HepG2 (cell line): ENCODE data around the gene MOGAT3. TPM values are rescaled to one million over a fixed set of nuclear protein-coding genes. Genes with fewer than 3 reads are reported as not detected.
"Not testable (repeated sequence)": the region's sequence is repeated elsewhere in the genome, so short reads cannot be mapped to it uniquely, and the experiment has no call there.

Experiments
- ATAC-seq: fragments of 200-7000 bp; cut with Tn5 transposase; 3 replicates; pipeline ENCODE4 v1.9.1; 2020; ENCODE audit warnings: mild to moderate bottlenecking, moderate library complexity
- BruUV-seq: library from RNA; stranded (reverse); fragments of 400-500 nt; replicated peaks from 2 replicates; lab custom pipeline; 2021; lab: Mats Ljungman, UMichigan
- CTCF ChIA-PET: fragments of 300-600 bp; formaldehyde crosslinking; extraction: SDS; loops from one replicate; lab custom pipeline; 2021; ENCODE audit warnings: low total read pairs, inconsistent platforms, low intra/inter-chr PET ratio; lab: Yijun Ruan, JAX
- POLR2A ChIA-PET: fragments of 350-600 bp; sonication (Branson Sonifier 250); formaldehyde crosslinking; loops from one replicate; lab custom pipeline; 2020; ENCODE audit warnings: antibody characterized with exemption, inconsistent platforms; lab: Yijun Ruan, JAX
- DNase-seq: peaks from one replicate; pipeline ENCODE4 v3.0.0-alpha.2; 2015; ENCODE audit warnings: low spot score
- FAIRE-seq: peaks from 3 replicates; lab custom pipeline; 2011; peaks lifted over from hg19 to GRCh38; lab: Jason Lieb, UNC
- H2AFZ ChIP-seq: one replicate; pipeline ENCODE4 v1.6.1; 2011; ENCODE audit warnings: low read length, inconsistent platforms
- H3K27ac ChIP-seq: fragments of 300-600 bp; 3 replicates; pipeline ENCODE4 v1.8.0; 2011; ENCODE audit warnings: mixed run types, mild to moderate bottlenecking, mixed read lengths, low read length, inconsistent platforms; ENCODE audit not compliant: insufficient read depth; ENCODE audit errors: extremely low read length
- H3K27me3 ChIP-seq, 2 experiments: fragments of 200-600 bp in 1 of 2; 2 replicates in 1 of 2; 3 replicates in 1 of 2; pipeline versions ENCODE4 v1.6.0 to v1.8.0; 2011; ENCODE audit warnings: low read length in 2 of 2, mild to moderate bottlenecking in 2 of 2, moderate library complexity in 2 of 2, inconsistent platforms in 1 of 2; ENCODE audit not compliant: insufficient read depth in 2 of 2, control insufficient read depth in 1 of 2
- H3K36me3 ChIP-seq, 2 experiments: fragments of 200-600 bp in 1 of 2; replicated peaks in 1 of 2; 2 replicates in 1 of 2; 3 replicates in 1 of 2; pipeline versions ENCODE4 v1.5.1 to v1.8.0; 2011; ENCODE audit warnings: low read length in 2 of 2, inconsistent platforms in 1 of 2; ENCODE audit not compliant: insufficient read depth in 2 of 2, control insufficient read depth in 1 of 2
- H3K4me1 ChIP-seq: 2 replicates; pipeline ENCODE4 v1.5.1; 2012; ENCODE audit warnings: low read length, inconsistent platforms; ENCODE audit not compliant: insufficient read depth
- H3K4me2 ChIP-seq: 2 replicates; pipeline ENCODE4 v1.6.0; 2011; ENCODE audit warnings: low read depth, low read length, inconsistent platforms
- H3K4me3 ChIP-seq, 3 experiments: fragments of 200-600 bp in 1 of 3; sonication (generic), shearing (Covaris generic) in 1 of 3; replicated peaks in 1 of 3; 2 replicates each; pipeline ENCODE4 v1.5.1; 2011 to 2016; ENCODE audit warnings: low read length in 3 of 3, inconsistent platforms in 2 of 3, low read depth in 2 of 3, mild to moderate bottlenecking in 2 of 3, control low read depth in 1 of 3, mixed read lengths in 1 of 3; ENCODE audit not compliant: insufficient read depth in 1 of 3
- H3K79me2 ChIP-seq: one replicate; pipeline ENCODE4 v1.6.1; 2011; ENCODE audit warnings: low read length, inconsistent platforms; ENCODE audit not compliant: insufficient read depth
- H3K9ac ChIP-seq: 2 replicates; pipeline ENCODE4 v1.6.0; 2011; ENCODE audit warnings: mild to moderate bottlenecking, low read depth, low read length, inconsistent platforms; ENCODE audit not compliant: insufficient read depth
- H3K9me3 ChIP-seq: 2 replicates; pipeline ENCODE4 v1.5.1; 2012; ENCODE audit warnings: mild to moderate bottlenecking, low read length
- H4K20me1 ChIP-seq: 2 replicates; pipeline ENCODE4 v1.6.0; 2011; ENCODE audit warnings: inconsistent platforms, mild to moderate bottlenecking, low read length, moderate library complexity; ENCODE audit not compliant: insufficient read depth
- AGO1 ChIP-seq: fragments of 200-400 bp; formaldehyde crosslinking; IDR thresholded peaks from 2 replicates; pipeline ENCODE4 v1.6.1; 2017; ENCODE audit warnings: mild to moderate bottlenecking, low read depth, low read length, moderate library complexity; ENCODE audit not compliant: poor library complexity, severe bottlenecking
- AGO2 ChIP-seq: fragments of 200-400 bp; formaldehyde crosslinking; optimal IDR thresholded peaks from 2 replicates; pipeline ENCODE3; 2017; ENCODE audit warnings: mild to moderate bottlenecking, low read depth, low read length, moderate library complexity
- PAF1 ChIP-seq: IDR thresholded peaks from 2 replicates; pipeline ENCODE4 v1.6.1; 2016; ENCODE audit warnings: missing genetic modification reagents, missing compliant biosample characterization
- POLR2G ChIP-seq: fragments of 200-400 bp; formaldehyde crosslinking; IDR thresholded peaks from 2 replicates; pipeline ENCODE4 v1.6.1; 2018; ENCODE audit warnings: mild to moderate bottlenecking, low read depth, low read length, moderate library complexity
- RBFOX2 ChIP-seq: fragments of 200-400 bp; formaldehyde crosslinking; IDR thresholded peaks from 2 replicates; pipeline ENCODE4 v1.6.1; 2017; ENCODE audit warnings: low read depth, mild to moderate bottlenecking, low read length
- RBM39 ChIP-seq: fragments of 200-400 bp; formaldehyde crosslinking; IDR thresholded peaks from one replicate; pipeline ENCODE4 v1.6.1; 2018; ENCODE audit warnings: antibody characterized with exemption, mild to moderate bottlenecking, low read depth, low read length; ENCODE audit not compliant: poor library complexity, severe bottlenecking
- SP4 ChIP-seq: sonication (generic); formaldehyde crosslinking; IDR thresholded peaks from 2 replicates; pipeline ENCODE4 v1.8.1; 2023; ENCODE audit warnings: mild to moderate bottlenecking, missing genetic modification reagents
- YY1 ChIP-seq: IDR thresholded peaks from 2 replicates; pipeline ENCODE4 v1.6.1; 2011; ENCODE audit warnings: low read length, low read depth, moderate library complexity, mild to moderate bottlenecking; ENCODE audit not compliant: insufficient read depth, insufficient replicate concordance
- ZBTB7B ChIP-seq: sonication (generic); formaldehyde crosslinking; IDR thresholded peaks from 2 replicates; pipeline ENCODE4 v1.4.0; 2020; ENCODE audit warnings: missing genetic modification reagents
- ZNF101 ChIP-seq: sonication (generic); formaldehyde crosslinking; IDR thresholded peaks from 2 replicates; pipeline ENCODE4 v1.4.0; 2020; ENCODE audit warnings: mild to moderate bottlenecking, low read depth, missing genetic modification reagents, borderline replicate concordance
- ZNF136 ChIP-seq: sonication (generic); formaldehyde crosslinking; IDR thresholded peaks from 2 replicates; pipeline ENCODE4 v1.8.1; 2022; ENCODE audit warnings: low read depth, mild to moderate bottlenecking, moderate library complexity, missing genetic modification reagents
- ZNF180 ChIP-seq: sonication (generic); formaldehyde crosslinking; IDR thresholded peaks from 2 replicates; pipeline ENCODE4 v1.4.0; 2020; ENCODE audit warnings: low read depth, missing genetic modification reagents, borderline replicate concordance
- WGBS: methylation state at CpG from one replicate; pipeline ENCODE4 v1.1.6; 2017; ENCODE audit warnings: low lambda C conversion rate; 5-methylcytosine and 5-hydroxymethylcytosine counted together
- in situ Hi-C: cut with HindIII; loops from 2 replicates; pipeline ENCODE4 v1.10.0; 2017; ENCODE audit warnings: low pct_unique_long_range_greater_than_20kb; ENCODE audit not compliant: extremely low pct_ligation_motif_present
- intact Hi-C: fragments of 100-400 bp; cut with micrococcal nuclease; formaldehyde crosslinking; loops from one replicate; pipeline ENCODE4 v1.10.0; 2022; ENCODE audit not compliant: unreplicated experiment
- polyA plus RNA-seq, 8 experiments: library from polyadenylated mRNA; depleted of rRNA in 3 of 8; stranded (reverse) in 7 of 8; unstranded in 1 of 8; fragments of >200 nt; fragmentation: Illumina TruSeq in 4 of 8; extraction: Trizol in 4 of 8; gene quantifications; 2 replicates each; pipeline versions ENCODE4 v1.2.1 to v1.2.3, GENCODE V29; 2011 to 2016; ENCODE audit warnings: low read depth in 4 of 8, missing spikeins in 1 of 8, mixed read lengths in 1 of 8; ENCODE audit not compliant: insufficient read depth in 1 of 8
- total RNA-seq, 5 experiments: library from RNA; depleted of rRNA; stranded (reverse); fragments of >200 nt; fragmentation: Illumina TruSeq; extraction: Trizol; gene quantifications; 2 replicates each; pipeline ENCODE4 v1.2.3, GENCODE V29; 2016; ENCODE audit warnings: low read depth in 1 of 5
- TF ChIP-seq, protein P1 (sequence below): sonication (generic); formaldehyde crosslinking; IDR thresholded peaks from 2 replicates; pipeline ENCODE4 v1.4.0; 2020; ENCODE audit warnings: missing genetic modification reagents, borderline replicate concordance

Gene MOGAT3
- total and polyA plus RNA-seq, 2 of the 13 experiments (the other 11 are each of a cell fraction or from before 2014, with no cell fraction given), result 22.5 to 30.5 TPM

GRCh38 chr7:101205901-101206664 lies 5.2 kb upstream of the MOGAT3 start:
- DNase-seq (no peak), FAIRE-seq (no peak), ATAC-seq (no peak)
- Histone ChIP-seq H2AFZ (no peak overlapping the region), H3K27me3 (no peaks in the 10 kb centered on the region), H3K79me2 (no peaks in the 10 kb centered on the region), H3K36me3 (peaks cover 11 to 19% of the 10 kb centered on the region in 2 experiments; a peak in 4 of 5 replicates), H3K9ac (no peak overlapping the region), H3K4me1 (peaks cover 19% of the 10 kb centered on the region), H3K9me3 (no peaks in the 10 kb centered on the region), H3K27ac (no peak overlapping the region), H4K20me1 (no peaks in the 10 kb centered on the region), H3K4me2 (no peak overlapping the region), H3K4me3 (no peak overlapping the region)
- POLR2A ChIA-PET, result interaction anchor here (0.6 to 11.6 kb wide), 4 partner anchors 9 to 93 kb away, joined by 3 to 202 read pairs (median 5); partner anchors contain the start of genes CLDN15, PLOD3 and ZNHIT1
- 97% methylated on average over 32 of the region's 32 CpGs for WGBS
- intact Hi-C loops (no loop called here), in situ Hi-C loops (no loop called here)
- TSS peak; percentile 11 for BruUV-seq
- TF ChIP-seq ZNF180 (no peak), ZNF136 (CRISPR knock-in tag) (no peak), POLR2G (peak; percentile 56), YY1 (no peak), SP4 (CRISPR knock-in tag) (0 out of 2 replicates have a peak, but pooled peaks have one; percentile 18), ZNF101 (CRISPR knock-in tag) (no peak), ZBTB7B (0 out of 2 replicates have a peak, but pooled peaks have one; percentile 8), RBFOX2 (peak; percentile 71), PAF1 (CRISPR knock-in tag) (0 out of 2 replicates have a peak, but pooled peaks have one; percentile 12), RBM39 (peak; percentile 61), AGO2 (peak; percentile 91), AGO1 (peak; percentile 60)
- TF ChIP-seq, protein P1, sequence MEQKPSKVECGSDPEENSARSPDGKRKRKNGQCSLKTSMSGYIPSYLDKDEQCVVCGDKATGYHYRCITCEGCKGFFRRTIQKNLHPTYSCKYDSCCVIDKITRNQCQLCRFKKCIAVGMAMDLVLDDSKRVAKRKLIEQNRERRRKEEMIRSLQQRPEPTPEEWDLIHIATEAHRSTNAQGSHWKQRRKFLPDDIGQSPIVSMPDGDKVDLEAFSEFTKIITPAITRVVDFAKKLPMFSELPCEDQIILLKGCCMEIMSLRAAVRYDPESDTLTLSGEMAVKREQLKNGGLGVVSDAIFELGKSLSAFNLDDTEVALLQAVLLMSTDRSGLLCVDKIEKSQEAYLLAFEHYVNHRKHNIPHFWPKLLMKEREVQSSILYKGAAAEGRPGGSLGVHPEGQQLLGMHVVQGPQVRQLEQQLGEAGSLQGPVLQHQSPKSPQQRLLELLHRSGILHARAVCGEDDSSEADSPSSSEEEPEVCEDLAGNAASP, result no peak
- CTCF ChIA-PET, result no interaction called here

DNA sequence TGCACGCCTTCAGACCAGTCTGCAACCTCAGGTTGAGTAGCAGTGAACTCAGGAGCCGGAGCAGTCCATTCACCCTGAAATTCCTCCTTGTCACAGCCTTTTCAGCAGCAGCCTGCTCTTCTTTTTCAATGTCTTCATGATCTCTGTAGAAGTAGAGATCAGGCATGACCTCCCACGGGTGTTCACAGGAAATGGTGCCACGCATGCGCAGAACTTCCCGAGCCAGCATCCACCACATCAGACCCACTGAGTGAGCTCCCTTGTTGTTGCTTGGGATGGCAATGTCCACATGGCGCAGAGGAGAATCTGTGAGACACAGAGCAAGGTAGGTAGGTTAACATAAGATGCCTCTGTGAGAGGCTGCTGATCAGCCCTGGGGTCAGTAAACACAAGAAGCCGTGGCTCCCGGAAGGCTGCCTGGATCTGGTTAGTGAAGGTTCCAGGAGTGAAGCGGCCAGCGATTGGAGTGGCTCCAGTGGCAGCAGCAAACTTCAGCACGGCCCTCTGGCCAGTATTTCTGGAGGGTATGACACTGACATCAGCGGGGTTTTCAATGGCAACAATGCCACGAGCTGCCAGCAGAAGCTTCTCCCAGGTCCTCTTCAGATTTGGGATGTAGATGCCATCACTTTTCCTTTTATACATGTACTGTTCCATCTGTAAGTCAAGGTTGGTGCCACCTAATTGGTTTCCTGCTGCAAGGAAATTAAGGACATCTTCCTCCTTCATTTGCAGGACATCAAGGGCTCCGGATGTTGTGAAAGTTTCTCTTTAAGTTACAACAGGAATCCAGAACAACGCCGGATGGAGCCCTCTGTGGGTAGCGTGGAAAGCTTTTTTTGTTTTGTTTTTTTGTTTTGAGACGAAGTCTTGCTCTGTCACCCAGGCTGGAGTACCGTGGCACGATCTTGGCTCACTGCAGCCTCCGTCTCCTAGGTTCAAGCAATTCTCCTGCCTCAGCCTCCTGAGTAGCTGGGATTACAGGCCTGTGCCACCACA lies 3.2 kb upstream of the MOGAT3 start:
- CTCF ChIA-PET, intact Hi-C loops, H4K20me1 ChIP-seq, H3K27me3 ChIP-seq, FAIRE-seq, H2AFZ ChIP-seq, H3K27ac ChIP-seq, H3K9me3 ChIP-seq, DNase-seq, BruUV-seq, in situ Hi-C loops, ATAC-seq, H3K9ac ChIP-seq, H3K4me3 ChIP-seq, H3K4me2 ChIP-seq: not testable (repeated sequence)
- POLR2A ChIA-PET, result interaction anchor here (3.0 to 11.6 kb wide), 2 partner anchors 11 kb away, joined by 14 to 202 read pairs; partner anchors contain the start of genes PLOD3 and ZNHIT1
- H3K36me3 ChIP-seq, result peaks cover 5 to 12% of the 10 kb centered on the region in 2 experiments; a peak in 3 of 5 replicates
- 93% methylated on average over 22 of the region's 22 CpGs for WGBS
- peaks cover 12% of the 10 kb centered on the region for H3K79me2 ChIP-seq
- peaks cover 28% of the 10 kb centered on the region for H3K4me1 ChIP-seq
